Jurkat, Clone E6-1 (cell line): ENCODE results near the gene TRIM46. TPM values are rescaled to one million over a fixed set of nuclear protein-coding genes. Genes with fewer than 3 reads are reported as not detected.

Experiments used
- DNase-seq: peaks from one replicate; pipeline ENCODE4 v3.0.0-alpha.2; 2011; ENCODE audit warnings: low read depth, low spot score
- H3K4me3 ChIP-seq: 2 replicates; pipeline ENCODE4 v1.5.1; 2011; ENCODE audit warnings: mild to moderate bottlenecking, low read length, control low read depth, moderate library complexity
- polyA plus RNA-seq: library from polyadenylated mRNA; unstranded; fragments of >200 nt; gene quantifications from one replicate; pipeline ENCODE4 v1.2.1, GENCODE V29; 2012; ENCODE audit warnings: missing spikeins; ENCODE audit not compliant: insufficient read length, insufficient read depth

TRIM46 gene, protein sequence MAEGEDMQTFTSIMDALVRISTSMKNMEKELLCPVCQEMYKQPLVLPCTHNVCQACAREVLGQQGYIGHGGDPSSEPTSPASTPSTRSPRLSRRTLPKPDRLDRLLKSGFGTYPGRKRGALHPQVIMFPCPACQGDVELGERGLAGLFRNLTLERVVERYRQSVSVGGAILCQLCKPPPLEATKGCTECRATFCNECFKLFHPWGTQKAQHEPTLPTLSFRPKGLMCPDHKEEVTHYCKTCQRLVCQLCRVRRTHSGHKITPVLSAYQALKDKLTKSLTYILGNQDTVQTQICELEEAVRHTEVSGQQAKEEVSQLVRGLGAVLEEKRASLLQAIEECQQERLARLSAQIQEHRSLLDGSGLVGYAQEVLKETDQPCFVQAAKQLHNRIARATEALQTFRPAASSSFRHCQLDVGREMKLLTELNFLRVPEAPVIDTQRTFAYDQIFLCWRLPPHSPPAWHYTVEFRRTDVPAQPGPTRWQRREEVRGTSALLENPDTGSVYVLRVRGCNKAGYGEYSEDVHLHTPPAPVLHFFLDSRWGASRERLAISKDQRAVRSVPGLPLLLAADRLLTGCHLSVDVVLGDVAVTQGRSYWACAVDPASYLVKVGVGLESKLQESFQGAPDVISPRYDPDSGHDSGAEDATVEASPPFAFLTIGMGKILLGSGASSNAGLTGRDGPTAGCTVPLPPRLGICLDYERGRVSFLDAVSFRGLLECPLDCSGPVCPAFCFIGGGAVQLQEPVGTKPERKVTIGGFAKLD
- 6.9 TPM for polyA plus RNA-seq

DNA sequence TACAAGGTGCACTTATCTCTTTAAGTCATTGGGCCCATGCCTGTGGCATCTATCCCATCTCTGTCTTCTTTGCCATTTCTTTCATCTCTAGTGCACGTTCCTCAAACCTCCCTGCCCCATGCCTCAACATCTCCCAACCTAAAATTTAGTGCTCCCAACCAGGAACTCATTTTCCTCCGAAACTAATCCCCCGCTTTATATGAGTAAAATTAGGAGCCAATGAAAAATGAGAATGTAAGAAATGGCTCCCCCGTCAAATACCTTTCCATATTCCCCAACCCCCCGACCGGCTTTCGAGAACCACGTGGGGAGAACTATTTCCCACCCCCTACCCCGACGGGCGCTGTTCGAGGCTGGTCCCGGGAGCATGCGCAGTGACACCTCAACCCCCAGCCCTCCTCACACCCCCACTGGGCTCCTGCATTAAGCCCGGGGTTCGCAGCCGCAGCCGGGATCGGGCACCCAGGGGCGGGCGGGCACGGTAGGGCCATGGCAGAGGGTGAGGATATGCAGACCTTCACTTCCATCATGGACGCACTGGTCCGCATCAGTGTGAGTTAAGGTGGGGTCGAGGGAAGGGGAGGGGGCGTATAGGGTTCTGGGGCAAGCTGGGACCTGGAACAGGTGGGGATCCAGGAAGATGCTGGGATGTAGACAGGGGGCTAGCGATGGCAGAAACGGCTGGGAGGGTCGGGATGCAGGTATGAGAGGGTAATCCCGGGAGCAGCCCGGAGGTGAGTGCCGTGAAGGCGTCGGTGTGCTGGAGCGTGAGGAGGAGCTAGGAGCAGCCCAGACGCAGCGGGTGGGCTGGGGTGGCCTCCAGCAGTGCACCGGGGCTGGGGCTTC lies at the start of gene TRIM46:
TRIM46 (plus strand) TSS at position 372 of the 846 bp plus-strand sequence; CDS start at position 490, 118 bp downstream.
- DNase-seq, result peak; percentile 76
- peak within 1 kb of the TSS; percentile 94 for H3K4me3 ChIP-seq

DNA sequence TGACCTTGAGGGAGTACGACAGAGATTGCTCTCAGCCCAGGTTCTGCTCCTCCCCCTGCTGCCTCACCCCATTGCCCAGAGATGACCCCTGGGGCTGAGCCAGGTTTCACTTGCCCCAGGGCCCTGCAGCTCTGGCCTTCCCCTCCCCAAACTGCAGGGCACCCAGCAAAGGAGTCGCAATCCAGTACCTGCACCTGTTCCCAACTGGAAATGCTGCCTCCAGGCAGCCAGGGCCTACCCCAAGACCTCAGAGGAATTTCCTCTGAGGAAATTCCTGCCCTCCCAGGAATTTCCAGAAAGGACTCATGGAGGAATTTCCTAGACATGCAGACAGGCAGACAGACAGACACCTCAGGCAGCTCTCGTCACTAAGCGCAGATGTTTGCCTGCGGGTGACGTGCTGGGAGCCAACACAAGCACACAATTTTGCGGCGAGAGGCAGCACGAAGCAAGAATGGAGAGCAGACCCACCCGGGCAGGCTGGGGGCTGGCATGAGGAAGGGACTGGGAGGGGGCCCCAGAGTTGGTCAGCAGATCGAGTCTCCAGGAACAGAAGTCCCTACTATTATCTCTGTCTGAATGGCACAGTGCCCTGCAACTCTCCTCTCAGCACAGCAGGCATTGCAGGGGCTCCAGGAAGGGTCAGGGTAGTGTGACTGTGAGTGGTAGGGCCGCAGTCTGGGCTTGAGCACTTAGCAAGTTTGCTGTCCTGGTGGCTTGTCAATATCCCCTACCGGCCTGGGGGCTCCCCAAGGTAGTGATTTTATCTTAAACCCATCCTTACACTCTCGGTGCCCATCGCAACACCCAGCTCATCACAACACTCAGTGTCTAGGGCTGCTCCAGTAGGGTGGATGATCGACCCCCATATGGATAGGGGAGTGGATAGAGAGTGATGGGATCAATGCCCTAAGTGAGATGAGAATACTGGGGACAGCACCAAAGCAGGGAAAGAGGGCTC lies 48.9 kb upstream of the TRIM46 start:
- H3K4me3 ChIP-seq, result no peak overlapping the region
- DNase-seq, result no peak

DNA sequence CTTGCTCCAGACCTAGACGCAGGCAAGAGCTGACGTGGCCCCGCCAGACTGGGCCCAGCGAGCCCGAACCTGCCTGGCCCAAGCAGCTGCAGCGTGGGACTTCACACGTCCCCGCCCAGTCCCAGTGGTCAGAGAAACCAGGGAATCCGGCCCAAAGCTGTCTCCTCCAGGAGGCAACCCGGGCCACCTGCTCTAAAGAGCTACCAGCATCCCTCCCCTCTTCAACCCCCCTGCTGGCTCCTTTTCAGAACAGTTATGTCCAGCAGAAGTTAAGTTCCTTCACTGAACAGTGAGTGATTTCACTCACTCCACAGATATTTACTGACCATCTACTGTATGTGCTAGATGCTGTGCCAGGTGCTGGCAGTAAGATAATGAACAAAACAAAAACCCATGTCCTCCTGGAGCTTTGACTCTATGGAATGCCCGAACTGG lies 48.1 kb upstream of the TRIM46 start:
- DNase-seq, result no peak
- H3K4me3 ChIP-seq, result no peak overlapping the region

DNA sequence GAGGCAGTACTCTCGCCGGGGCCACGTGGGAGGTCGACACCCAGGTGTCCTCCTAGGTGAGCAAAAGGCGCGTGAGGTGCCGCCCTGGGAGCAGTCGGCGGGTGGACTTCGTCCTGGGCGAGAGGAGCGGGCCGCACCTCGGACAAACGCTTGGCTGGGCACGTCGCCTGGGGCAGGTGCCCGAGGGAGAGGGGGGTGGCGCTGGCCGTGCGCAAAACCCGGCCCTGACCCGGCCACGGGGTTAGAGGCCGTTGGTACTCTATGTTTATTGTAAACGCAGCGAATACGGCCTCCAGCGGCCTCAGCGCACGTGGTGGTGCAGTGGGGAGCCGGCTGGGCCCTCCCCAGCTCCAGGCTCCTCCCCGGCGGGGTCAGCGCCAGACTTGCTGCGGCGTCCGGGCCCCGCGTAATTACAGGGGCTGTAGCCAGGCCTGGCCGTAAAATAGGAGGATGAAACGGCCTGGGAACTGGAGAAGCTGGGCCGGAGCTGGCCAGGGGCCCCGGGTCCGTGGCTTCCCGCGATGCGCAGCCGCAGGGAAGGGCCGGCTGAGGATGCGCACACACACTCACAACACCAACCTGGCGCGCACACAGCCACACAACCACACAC lies 47.6 kb upstream of the TRIM46 start:
- no peak overlapping the region for H3K4me3 ChIP-seq
- DNase-seq, result no peak

DNA sequence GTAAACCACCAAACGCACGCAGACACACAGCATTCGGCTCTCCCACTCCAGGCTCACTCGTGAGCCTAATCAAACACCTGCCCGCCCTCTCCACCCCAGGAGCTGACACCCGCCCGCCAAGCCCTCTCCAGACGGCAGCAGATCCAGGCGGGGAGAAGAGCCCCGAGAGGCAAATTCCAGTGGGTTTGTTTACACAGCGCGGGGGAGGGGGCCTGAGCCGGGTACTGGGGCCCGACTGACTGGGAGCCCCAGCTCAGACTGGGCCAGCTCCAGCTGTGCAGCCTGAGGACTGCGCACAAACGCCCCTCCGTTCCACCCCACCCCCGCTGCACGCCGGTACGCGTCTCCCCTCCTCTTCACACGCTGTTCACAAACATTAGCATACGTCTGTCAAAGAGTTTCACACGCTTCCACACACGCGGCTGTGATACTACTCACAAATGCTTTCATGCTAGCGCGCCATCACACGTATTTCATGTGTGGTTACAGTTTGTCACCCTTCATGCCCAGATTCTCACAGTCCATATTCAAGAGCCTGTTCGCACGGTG lies 47.0 kb upstream of the TRIM46 start:
- peak overlapping the region; percentile 61 for H3K4me3 ChIP-seq
- peak; percentile 34 for DNase-seq

DNA sequence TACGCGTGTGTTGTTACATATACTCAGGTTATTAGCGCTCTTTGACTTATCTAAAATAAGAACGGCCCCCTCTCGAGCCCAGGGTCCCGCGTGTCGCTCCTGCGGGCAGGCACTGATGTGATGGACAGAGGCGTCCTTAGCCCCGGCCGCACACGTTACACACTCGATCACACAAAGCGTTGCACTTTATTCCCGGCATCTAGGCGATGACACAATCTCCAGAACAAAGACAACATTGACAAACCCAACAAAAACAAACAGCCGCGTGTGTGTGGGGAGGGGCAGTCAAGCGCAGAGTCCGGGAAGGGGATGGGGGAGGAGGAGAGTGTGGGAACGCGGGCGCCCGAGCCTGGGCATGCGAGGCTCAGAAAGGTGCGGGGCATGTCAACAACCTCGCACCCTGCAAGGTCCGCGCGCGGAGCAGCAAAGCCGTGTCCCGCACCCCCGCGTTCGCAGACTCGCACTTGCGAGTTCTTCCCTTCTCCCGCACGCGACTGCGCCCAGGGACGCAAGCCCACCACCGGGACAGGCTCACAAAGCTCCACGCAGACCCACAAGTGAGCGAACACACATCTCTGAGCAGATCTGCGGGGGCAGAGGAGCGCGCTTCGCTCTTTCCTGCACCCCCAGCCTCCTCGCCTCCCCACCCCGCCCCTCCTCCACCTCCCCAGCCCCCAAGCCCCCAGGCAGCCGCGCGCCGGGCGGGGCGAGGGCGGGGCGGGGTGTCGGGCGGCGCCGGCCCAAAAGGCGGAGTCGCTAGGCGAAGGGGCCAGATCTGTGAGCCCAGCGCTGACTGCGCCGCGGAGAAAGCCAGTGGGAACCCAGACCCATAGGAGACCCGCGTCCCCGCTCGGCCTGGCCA lies 46.3 kb upstream of the TRIM46 start, which contains the start of gene EFNA1:
EFNA1 (plus strand) TSS at position 772 of the 862 bp plus-strand sequence. CDS start 102 bp downstream, outside the sequence.
- H3K4me3 ChIP-seq, result peak within 1 kb of the TSS; percentile 61
- DNase-seq, result no peak

DNA sequence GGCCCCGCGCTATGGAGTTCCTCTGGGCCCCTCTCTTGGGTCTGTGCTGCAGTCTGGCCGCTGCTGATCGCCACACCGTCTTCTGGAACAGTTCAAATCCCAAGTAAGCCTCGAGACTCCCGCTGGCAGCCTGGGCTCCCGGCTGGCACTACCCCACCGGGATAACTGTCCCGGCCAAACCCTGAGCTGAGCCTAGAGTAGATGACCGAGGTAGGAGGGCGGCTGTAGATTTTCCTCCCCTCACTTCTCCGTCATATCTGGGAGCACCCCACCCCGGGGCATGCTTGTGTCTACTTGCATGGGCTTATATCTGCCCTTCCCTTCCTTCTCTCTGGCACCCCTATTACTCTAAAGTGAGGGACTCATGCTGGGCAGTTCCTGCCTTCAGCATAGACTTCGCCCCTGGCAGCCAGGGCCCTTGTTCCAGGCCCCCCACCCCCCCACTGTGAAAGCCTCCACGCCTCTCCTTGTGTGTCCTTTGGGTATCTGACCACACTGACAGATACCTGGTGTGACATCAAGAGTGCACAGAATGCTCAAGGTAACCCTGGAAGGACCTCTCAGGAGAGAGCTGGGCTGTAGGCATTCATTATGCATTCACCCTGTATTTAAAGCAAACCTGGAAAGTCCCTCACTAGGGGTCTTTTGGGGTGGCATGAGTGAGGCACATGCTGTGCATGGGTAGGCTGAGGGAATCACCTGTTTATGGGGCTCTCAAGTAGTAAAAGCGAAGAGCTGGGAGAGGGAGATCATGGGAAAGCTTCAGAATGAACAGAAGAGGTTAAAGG lies 45.5 kb upstream of the TRIM46 start:
- DNase-seq, result no peak
- peak overlapping the region; percentile 61 for H3K4me3 ChIP-seq

DNA sequence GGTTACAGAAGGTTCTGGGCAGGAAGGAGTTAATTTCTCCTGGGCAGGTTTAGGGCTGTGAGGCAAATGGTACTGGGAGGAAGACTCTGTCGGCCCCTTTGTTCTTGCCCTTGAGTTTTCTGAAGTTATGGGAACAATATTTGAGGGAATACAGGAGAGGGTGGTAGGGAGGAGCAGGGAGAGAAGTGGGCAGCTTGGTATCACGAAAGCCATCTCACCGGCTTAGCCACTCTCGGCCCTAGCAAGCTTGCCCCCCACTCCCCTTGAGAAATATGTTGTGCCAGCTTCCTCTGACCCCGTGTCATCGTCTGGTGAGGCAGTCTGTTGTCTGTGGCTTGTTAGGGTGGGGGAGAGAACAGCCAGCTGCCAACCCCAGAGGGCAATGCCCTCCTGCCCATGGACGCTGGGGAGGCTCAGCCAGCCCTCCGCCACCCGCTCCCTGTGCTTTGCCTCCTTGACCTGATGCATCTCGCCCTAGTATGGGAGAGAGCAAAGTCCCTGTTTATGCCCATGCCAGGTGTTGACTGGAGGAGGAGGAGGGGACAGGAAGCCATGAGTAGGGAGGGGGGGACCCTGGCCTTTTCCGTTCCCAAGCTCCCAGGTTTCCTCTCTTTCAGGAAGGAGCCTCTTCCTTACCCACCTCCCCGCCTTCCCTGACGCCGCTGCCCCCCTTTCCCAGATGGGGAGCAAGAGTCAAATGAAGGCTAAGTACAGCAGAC lies 44.7 kb upstream of the TRIM46 start:
- H3K4me3 ChIP-seq, result peak overlapping the region; percentile 33
- no peak for DNase-seq

DNA sequence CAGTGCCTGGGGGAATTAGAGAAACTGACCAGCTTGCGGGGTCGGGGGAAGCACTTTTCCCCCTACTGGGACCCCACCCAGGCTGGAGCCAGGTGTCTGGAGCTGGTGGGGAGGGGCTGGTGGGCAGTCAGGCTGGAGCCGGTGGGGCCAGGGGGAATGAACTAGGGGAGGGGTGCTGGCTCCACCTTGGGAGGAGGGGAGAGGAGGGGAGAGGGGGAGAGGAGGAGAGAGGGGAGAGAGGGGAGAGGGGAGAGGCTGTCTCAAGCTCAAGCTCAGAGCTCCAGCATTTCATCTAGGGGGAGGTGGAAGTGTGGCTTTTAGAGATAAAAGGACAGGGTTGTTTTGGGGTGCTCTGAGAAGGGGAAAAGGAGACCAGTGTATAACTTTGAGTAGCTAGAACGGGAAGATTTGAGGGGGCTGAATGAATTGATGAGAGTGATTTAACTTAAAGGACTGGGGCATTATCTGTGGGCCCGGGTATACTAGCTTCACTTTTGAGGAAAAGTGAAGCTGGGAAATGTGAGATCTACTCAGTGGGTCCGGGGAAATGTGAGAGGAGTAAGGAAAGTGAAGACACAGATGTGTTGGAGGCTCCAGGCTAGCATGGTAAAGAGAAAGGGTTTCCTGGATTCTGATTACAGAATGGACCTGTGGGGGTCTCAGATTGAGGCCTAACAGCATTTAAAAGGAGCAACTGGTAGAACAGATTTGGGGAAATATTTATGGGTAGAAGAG lies 43.2 kb upstream of the TRIM46 start:
- H3K4me3 ChIP-seq, result no peak overlapping the region
- DNase-seq, result no peak

DNA sequence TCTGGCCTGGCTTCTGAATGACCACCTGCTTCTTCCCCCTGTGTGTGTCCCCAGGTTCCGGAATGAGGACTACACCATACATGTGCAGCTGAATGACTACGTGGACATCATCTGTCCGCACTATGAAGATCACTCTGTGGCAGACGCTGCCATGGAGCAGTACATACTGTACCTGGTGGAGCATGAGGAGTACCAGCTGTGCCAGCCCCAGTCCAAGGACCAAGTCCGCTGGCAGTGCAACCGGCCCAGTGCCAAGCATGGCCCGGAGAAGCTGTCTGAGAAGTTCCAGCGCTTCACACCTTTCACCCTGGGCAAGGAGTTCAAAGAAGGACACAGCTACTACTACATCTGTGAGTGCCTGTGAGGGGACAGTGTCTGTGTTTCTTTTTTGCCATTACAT lies 42.4 kb upstream of the TRIM46 start:
- DNase-seq, result no peak
- no peak overlapping the region for H3K4me3 ChIP-seq

DNA sequence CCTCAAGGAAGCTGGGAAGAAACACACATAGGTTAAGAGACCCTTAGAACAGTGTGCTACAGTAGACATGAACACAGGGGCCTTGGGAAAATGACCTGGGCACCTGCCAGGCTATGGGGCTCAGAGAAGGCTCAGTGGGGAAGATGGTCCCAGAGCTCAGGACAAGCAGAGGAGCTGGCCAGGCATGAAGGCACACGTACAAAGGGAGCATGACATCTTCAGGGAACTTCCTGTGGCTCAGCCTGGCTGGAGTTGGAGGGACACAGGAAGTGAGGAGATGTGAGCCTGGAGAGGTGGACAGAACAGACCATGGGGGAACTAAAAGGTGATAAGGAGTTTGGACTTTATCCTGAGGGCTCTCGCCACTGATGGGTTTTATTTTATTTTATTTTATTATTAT lies 41.8 kb upstream of the TRIM46 start:
- DNase-seq, result no peak
- H3K4me3 ChIP-seq, result no peak overlapping the region

DNA sequence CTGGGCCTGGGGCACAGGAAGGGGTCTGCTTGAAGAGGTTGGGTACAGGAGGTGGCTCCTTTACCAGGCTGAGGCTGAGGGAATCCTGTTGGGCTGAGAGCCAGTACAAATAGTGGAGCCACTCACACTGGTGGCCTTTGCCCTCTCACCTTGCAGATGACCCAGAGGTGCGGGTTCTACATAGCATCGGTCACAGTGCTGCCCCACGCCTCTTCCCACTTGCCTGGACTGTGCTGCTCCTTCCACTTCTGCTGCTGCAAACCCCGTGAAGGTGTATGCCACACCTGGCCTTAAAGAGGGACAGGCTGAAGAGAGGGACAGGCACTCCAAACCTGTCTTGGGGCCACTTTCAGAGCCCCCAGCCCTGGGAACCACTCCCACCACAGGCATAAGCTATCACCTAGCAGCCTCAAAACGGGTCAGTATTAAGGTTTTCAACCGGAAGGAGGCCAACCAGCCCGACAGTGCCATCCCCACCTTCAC lies 39.8 kb upstream of the TRIM46 start:
- H3K4me3 ChIP-seq, result no peak overlapping the region
- no peak for DNase-seq

DNA sequence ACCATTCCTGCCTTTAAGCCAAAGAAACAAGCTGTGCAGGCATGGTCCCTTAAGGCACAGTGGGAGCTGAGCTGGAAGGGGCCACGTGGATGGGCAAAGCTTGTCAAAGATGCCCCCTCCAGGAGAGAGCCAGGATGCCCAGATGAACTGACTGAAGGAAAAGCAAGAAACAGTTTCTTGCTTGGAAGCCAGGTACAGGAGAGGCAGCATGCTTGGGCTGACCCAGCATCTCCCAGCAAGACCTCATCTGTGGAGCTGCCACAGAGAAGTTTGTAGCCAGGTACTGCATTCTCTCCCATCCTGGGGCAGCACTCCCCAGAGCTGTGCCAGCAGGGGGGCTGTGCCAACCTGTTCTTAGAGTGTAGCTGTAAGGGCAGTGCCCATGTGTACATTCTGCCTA lies 39.3 kb upstream of the TRIM46 start:
- peak overlapping the region; percentile 98 for H3K4me3 ChIP-seq
- no peak for DNase-seq

DNA sequence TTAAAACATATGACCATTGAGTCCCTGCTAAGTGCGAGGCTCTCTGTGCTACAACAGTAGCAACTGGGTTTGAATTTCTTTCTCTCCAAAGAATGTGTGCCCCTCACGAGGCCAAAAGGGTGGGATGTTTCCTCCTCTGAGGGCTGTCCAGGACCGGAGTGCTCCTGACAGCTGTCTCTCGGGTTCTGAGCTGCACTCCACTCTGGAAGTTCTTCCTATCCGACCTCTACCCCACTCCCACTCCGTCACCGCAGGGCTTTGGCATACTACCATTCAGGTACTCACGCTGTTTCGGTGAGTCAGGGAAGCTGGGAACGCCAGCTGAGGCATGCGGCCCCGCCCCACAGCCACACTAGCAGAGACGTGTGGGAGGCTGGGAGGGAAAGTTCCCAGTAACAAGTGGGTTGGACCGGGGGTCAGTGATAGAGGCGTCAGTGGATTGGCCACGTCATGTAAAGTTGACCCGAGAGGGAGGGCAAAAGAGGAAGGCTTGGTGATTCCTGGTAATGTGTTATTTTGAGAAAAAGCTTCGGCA lies 38.7 kb upstream of the TRIM46 start:
- DNase-seq, result no peak
- peak overlapping the region; percentile 98 for H3K4me3 ChIP-seq
